ENCODE results near the gene IL1RAPL1. TPM values are rescaled to one million over a fixed set of nuclear protein-coding genes. Genes with fewer than 3 reads are reported as not detected.
A peak's percentile ranks its signal among the peaks of the same experiment; 100 is the strongest.

Gene IL1RAPL1
- total and polyA plus RNA-seq, 8 donors, result 0.06 to 3.3 (median 0.31) TPM; not detected in 3

DNA sequence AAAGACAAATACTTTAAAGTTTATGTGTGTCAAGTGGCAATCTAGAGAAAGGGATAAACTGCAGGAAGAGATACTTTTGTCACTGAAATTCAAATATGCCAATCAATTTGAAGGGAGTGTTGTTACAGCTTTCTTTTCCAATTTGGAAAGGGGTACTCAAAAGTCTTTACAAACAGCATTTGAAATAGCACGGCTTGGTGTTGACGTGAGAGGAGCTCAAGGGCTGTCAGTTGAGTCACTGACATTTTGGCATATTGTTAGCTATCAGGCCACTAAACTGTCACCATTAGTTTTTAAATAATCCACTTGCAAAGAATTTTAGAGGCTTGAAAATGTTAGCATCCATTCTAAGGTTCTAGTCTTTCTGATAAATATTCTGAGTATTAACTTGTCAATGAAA lies 698.4 kb downstream of the IL1RAPL1 start:
- no peak for DNase-seq
- intact Hi-C loops (cut with DNase I; ENCODE audit: low total_unique reads), result no loop called here
- H3K27me3 ChIP-seq, result no peaks in the 10 kb centered on the region
- no peaks in the 10 kb centered on the region for H3K4me1 ChIP-seq
- peaks cover 0 to 11% (median 3%) of the 10 kb centered on the region in 4 donors for H3K9me3 ChIP-seq
- H3K4me3 ChIP-seq, result no peak overlapping the region
- no peaks in the 10 kb centered on the region for H3K36me3 ChIP-seq
- no peak overlapping the region for H3K27ac ChIP-seq
- 64 to 84% (median 76%) methylated on average over 2 of the region's 2 CpGs for WGBS, 5 donors
- TF ChIP-seq, protein P1, sequence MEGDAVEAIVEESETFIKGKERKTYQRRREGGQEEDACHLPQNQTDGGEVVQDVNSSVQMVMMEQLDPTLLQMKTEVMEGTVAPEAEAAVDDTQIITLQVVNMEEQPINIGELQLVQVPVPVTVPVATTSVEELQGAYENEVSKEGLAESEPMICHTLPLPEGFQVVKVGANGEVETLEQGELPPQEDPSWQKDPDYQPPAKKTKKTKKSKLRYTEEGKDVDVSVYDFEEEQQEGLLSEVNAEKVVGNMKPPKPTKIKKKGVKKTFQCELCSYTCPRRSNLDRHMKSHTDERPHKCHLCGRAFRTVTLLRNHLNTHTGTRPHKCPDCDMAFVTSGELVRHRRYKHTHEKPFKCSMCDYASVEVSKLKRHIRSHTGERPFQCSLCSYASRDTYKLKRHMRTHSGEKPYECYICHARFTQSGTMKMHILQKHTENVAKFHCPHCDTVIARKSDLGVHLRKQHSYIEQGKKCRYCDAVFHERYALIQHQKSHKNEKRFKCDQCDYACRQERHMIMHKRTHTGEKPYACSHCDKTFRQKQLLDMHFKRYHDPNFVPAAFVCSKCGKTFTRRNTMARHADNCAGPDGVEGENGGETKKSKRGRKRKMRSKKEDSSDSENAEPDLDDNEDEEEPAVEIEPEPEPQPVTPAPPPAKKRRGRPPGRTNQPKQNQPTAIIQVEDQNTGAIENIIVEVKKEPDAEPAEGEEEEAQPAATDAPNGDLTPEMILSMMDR (IDR thresholded peaks at IDR 0.05), result no peak

DNA sequence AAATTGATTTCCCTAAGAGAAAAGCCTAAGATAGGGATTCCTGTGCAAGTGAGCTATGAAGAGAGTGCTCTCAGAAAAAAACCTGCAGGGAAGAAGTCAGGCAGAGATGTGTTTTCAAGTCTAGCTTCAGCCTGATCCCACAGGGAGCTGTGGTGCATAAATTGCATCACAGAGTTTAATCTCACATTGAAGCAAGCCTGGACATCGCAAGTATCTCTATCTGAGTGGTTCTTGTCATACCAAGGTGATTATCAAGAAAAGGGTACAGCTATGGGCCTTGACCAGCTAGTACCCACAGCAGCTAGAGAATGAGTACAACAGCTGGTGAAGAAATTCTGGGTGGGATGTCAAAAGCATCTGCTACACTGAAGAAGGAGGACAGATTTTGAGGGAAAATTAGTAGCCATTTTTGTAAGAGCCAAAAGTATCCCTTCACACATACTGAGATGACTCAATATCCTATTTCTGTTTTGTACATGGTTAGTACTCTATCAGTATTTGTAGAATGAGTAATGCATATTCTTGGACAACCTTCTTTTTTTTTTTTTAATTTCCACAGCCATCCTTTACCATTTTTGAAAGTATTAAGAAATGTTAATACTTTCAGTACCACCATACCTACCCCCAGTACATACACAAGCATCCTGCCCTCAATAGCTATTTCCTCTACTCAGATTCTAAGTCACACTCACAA lies 708.9 kb downstream of the IL1RAPL1 start:
- H3K36me3 ChIP-seq, result no peaks in the 10 kb centered on the region
- TF ChIP-seq POLR2AphosphoS5 (IDR thresholded peaks at IDR 0.05) (no peak), POLR2A (IDR thresholded peaks at IDR 0.05) (no peak), EP300 (IDR thresholded peaks at IDR 0.05) (no peak)
- TF ChIP-seq, protein P1 (IDR thresholded peaks at IDR 0.05), result no peak
- H3K4me3 ChIP-seq, result no peak overlapping the region
- H3K9me3 ChIP-seq, result no peaks in the 10 kb centered on the region
- WGBS, 5 donors, result 64 to 100% (median 80%) methylated on average over 1 of the region's 1 CpG
- H3K27me3 ChIP-seq, result no peaks in the 10 kb centered on the region
- no peak for DNase-seq
- intact Hi-C loops (cut with DNase I; ENCODE audit: low total_unique reads), result no loop called here
- no peaks in the 10 kb centered on the region for H3K4me1 ChIP-seq
- no peak overlapping the region for H3K27ac ChIP-seq

DNA sequence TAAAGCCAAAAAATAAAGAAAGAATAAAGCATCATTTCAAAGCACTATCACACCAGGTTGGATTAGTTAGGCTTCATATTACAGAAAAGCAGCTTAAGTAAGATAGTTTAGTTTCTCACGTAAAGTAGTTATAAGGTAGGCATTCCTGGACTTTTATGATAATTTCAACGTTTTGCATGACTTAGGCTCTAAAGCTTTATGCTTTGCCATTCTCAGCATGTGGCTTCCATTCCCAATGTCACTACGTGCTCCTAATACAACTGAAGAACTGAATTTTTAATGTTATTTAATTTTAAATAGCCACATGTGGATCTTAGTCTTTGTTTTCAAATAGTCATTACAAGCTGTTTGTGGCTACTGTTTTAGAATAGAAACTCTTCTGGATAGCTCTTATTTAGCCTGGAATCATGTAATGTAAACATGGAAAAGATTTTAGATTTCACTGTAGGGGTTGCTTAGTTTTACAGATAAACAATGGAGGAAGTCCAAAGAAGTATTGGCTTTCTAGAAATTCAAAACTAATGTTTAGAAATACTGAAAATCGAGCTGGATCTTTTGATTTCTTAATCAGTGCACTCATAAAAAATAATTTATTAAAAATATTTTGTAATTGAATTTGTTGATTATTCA lies 710.0 kb downstream of the IL1RAPL1 start:
- H3K27ac ChIP-seq, result no peak overlapping the region
- H3K36me3 ChIP-seq, result no peaks in the 10 kb centered on the region
- intact Hi-C loops (cut with DNase I; ENCODE audit: low total_unique reads), result no loop called here
- TF ChIP-seq EP300 (IDR thresholded peaks at IDR 0.05) (no peak), POLR2A (IDR thresholded peaks at IDR 0.05) (no peak), POLR2AphosphoS5 (IDR thresholded peaks at IDR 0.05) (no peak)
- TF ChIP-seq, protein P1 (IDR thresholded peaks at IDR 0.05), result no peak
- WGBS, 5 donors, result 38 to 57% (median 45%) methylated on average over 4 of the region's 4 CpGs
- no peaks in the 10 kb centered on the region for H3K4me1 ChIP-seq
- no peak for DNase-seq
- H3K27me3 ChIP-seq, result no peaks in the 10 kb centered on the region
- no peaks in the 10 kb centered on the region for H3K9me3 ChIP-seq
- no peak overlapping the region for H3K4me3 ChIP-seq

DNA sequence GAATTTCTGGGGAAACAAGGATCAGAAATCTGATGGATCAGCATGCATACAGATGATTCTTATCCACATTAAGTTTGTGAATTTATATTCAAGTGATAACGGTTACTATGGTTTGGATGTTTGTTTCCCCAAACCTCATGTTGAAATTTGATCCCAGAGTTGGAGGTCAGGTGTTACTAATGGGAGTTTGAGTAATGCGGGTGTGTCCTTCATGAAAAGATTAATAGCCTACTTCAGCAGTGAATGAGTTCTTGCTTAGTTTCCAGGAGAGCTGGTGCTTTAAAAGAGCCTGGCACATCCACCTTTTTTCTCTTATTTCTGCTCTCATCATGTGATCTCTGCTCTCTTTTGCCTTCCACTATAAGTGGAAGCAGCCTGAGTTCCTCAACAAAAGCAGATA lies 712.4 kb downstream of the IL1RAPL1 start:
- Histone ChIP-seq H3K4me1 (no peaks in the 10 kb centered on the region), H3K9me3 (no peaks in the 10 kb centered on the region), H3K36me3 (no peaks in the 10 kb centered on the region), H3K4me3 (no peak overlapping the region), H3K27me3 (no peaks in the 10 kb centered on the region), H3K27ac (no peak overlapping the region)
- 38 to 58% (median 48%) methylated on average over 2 of the region's 2 CpGs for WGBS, 5 donors
- peak in 1 of 2 donors; percentile 41 for DNase-seq
- intact Hi-C loops (cut with DNase I; ENCODE audit: low total_unique reads), result no loop called here
- TF ChIP-seq, protein P1 (IDR thresholded peaks at IDR 0.05), result no peak
- no peak for TF ChIP-seq POLR2AphosphoS5 (IDR thresholded peaks at IDR 0.05)
- TF ChIP-seq EP300 (IDR thresholded peaks at IDR 0.05), result no peak
